GM12873 (cell line): ENCODE data around the gene MAPRE3.

Experiments used
- CTCF ChIP-seq: IDR thresholded peaks from 2 replicates; pipeline ENCODE4 v1.5.1; 2012; ENCODE audit warnings: low read depth, mild to moderate bottlenecking, moderate library complexity, low read length, control low read depth; ENCODE audit not compliant: insufficient read depth; ENCODE audit errors: missing control alignments

MAPRE3 gene

GRCh38 chr2:27049422-27050280, 79.2 kb downstream of the MAPRE3 start:
- no peak for TF ChIP-seq CTCF

GRCh38 chr2:27050281-27050995, 80.0 kb downstream of the MAPRE3 start:
- peak; percentile 23 for TF ChIP-seq CTCF

- no peak for TF ChIP-seq CTCF
These were observed 80.8 kb downstream of the MAPRE3 start, which contains the start of gene AGBL5 for GRCh38 chr2:27050996-27051901. Gene AGBL5 (plus strand): TSS chr2:27051668. CDS start chr2:27052959, 1,291 bp downstream.

DNA sequence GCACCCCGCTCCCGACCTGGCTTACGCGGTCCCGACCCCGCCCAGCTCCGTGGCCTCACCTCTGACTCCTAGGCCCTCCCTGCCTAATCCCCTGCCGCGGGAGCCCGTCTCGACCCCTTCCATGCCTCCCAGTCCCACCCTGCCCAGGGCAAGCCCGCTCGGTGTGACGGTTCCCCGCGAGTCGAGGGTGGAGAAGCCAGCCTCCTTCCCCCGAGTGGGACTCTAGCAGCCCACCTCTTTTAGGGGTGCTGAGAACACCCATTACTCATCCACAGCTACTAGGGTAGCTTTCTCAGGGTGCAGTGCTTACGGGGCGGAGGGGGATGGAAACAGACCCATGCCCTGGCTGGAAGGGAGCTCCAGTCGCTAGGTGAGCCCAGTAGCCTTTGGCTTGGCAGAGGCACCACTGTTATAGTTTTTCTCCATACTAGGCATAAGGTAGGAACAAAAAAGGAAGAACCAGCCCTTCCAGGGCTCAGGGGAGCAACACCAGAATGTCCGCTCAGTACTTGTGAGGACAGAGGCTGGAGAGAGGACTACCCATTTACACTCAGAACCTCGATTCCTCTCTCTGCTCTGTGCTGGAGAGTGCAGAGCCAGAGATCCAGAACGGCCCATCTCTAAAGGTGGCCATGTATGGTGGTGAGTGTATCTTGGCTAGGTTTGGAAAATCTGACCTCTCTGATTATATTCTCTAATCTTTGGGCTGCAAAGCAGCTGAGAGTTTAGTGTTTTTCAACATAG, 81.6 kb downstream of the MAPRE3 start:
- no peak for TF ChIP-seq CTCF

DNA sequence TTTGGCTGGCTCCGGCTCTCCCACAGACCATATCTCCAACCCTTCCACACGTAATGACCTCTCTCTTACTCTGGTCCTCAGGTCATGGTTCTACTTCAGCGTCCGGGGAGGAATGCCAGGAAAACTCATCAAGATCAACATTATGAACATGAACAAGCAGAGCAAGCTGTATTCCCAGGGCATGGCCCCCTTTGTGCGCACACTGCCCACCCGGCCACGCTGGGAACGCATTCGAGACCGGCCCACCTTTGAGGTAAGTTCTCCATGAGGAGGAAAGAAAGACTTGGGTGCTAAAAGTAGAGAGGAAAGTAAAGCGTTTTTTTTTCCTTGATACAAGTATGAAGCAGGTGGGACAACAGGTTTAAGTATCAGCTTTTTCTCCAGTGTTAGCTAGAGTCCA, 82.9 kb downstream of the MAPRE3 start:
- no peak for TF ChIP-seq CTCF

GRCh38 chr2:27053776-27054175, 83.3 kb downstream of the MAPRE3 start:
- no peak for TF ChIP-seq CTCF
